ENCODE measurements around the gene SCYGR5.

DNA sequence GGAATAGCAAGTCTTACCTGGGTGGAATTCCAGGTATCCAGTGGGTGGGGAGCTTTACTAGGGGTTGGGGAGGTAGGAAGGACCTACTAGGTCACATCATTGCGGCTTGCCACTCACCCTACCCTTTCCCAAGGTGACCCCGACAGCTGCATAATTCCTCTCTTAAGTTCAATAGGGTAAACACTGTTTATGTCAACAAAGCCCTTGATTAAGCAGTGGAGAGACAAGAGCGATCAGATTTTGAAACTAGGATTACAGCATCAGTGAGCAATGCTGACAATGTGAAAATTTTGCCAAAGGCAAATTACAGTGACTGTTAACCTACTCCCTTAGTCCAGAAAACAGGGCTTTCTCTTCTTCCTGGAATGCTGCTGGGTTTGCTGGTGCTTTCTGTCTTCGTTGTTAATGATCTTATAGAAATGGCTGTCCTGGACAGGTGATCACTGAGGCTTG lies 36.7 kb downstream of the SCYGR5 start:
- TF ChIP-seq, protein P1, sequence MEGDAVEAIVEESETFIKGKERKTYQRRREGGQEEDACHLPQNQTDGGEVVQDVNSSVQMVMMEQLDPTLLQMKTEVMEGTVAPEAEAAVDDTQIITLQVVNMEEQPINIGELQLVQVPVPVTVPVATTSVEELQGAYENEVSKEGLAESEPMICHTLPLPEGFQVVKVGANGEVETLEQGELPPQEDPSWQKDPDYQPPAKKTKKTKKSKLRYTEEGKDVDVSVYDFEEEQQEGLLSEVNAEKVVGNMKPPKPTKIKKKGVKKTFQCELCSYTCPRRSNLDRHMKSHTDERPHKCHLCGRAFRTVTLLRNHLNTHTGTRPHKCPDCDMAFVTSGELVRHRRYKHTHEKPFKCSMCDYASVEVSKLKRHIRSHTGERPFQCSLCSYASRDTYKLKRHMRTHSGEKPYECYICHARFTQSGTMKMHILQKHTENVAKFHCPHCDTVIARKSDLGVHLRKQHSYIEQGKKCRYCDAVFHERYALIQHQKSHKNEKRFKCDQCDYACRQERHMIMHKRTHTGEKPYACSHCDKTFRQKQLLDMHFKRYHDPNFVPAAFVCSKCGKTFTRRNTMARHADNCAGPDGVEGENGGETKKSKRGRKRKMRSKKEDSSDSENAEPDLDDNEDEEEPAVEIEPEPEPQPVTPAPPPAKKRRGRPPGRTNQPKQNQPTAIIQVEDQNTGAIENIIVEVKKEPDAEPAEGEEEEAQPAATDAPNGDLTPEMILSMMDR (IDR thresholded peaks at IDR 0.05) = no peak
- no peak for TF ChIP-seq POLR2A (IDR thresholded peaks at IDR 0.05)

Measured in heart left ventricle (tissue), 13 donors.